AG04450 (cell line): ENCODE measurements around the gene MGRN1. TPM values are rescaled to one million over a fixed set of nuclear protein-coding genes. Genes with fewer than 3 reads are reported as not detected.

Experiments
- CTCF ChIA-PET: fragments of 300-600, 350-600 bp; formaldehyde crosslinking; extraction: SDS; loops from one replicate; lab custom pipeline; 2022; ENCODE audit warnings: antibody characterized with exemption, inconsistent platforms; lab: Charles Lee
- POLR2A ChIA-PET: fragments of 350-600 bp; formaldehyde crosslinking; extraction: SDS; loops from one replicate; lab custom pipeline; 2021; ENCODE audit warnings: antibody characterized with exemption, inconsistent platforms; lab: Yijun Ruan, JAX
- DNase-seq: peaks from one replicate; pipeline ENCODE4 v3.0.0-alpha.2; 2011; ENCODE audit warnings: low read depth, low spot score
- H3K27ac ChIP-seq: one replicate; pipeline ENCODE4 v1.5.1; 2012; ENCODE audit warnings: low read depth, low read length, control low read depth
- H3K27me3 ChIP-seq: one replicate; pipeline ENCODE4 v1.6.0; 2012; ENCODE audit warnings: low read length; ENCODE audit not compliant: control insufficient read depth, insufficient read depth
- H3K4me3 ChIP-seq: 2 replicates; pipeline ENCODE4 v1.5.1; 2011; ENCODE audit warnings: mild to moderate bottlenecking, low read depth, low read length, control low read depth
- H3K9me3 ChIP-seq: 2 replicates; pipeline ENCODE4 v1.5.1; 2012; ENCODE audit warnings: low read length; ENCODE audit not compliant: control insufficient read depth, insufficient read depth
- CTCF ChIP-seq: IDR thresholded peaks from 2 replicates; pipeline ENCODE4 v1.5.1; 2011; ENCODE audit warnings: low read depth, low read length, control low read depth, inconsistent platforms
- polyA plus RNA-seq: library from polyadenylated mRNA; depleted of rRNA; stranded (reverse); fragments of >200 nt; gene quantifications from 2 replicates; pipeline ENCODE4 v1.2.3, GENCODE V29; 2011

Gene MGRN1
- polyA plus RNA-seq, 1 experiment = 3.4 TPM

- Histone ChIP-seq H3K27ac (peak within 1 kb of the TSS; percentile 85), H3K27me3 (no peaks in the 10 kb centered on the region), H3K9me3 (peaks cover 9% of the 10 kb centered on the region; the same call in 1 of the 2 replicates), H3K4me3 (peak within 1 kb of the TSS; percentile 84)
- CTCF ChIA-PET = no interaction called here
- DNase-seq = peak; percentile 63
- no peak for TF ChIP-seq CTCF
- POLR2A ChIA-PET = interaction anchor here (0.9 kb wide), 1 partner anchor 66 kb away, joined by 3 read pairs; no protein-coding TSS in a partner anchor
These were observed 9.8 kb upstream of the MGRN1 start, which contains the start of gene UBALD1 for GRCh38 chr16:4614571-4615383. UBALD1 (minus strand) TSS chr16:4614888; CDS start chr16:4614797, 91 bp downstream.

DNA sequence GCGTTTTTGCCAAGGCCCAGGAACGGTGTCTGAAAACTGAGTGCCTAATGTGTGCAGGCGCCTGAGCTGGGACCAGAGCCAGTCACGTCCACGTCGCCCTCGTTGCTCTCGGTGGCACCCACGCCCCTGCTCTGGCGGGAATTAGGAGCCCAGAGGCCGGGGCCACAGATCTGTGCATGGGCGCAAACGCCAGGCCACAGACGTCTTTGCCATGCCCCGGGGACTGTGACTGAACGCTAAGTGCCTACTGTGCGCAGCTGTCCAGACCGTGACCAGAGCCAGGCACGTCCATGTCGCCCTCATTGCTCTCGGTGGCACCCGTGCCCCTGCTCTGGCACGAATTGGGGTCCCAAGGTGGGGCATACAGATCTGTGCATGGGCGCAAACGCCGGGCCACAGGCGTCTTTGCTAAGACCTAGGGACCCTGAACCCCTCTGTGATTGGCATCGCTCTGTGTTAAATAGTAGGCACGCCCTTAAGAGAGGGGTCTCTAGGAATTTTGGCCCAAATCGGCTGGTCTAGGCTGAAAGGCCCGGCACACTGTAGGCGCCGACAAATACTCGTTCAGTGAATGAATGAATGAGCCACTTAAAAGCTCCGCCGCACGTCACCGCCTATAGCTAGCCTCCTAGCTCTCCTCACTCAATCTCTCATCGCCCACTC lies 9.1 kb upstream of the MGRN1 start:
- ChIA-PET CTCF (interaction anchor here (0.7 kb wide), 2 partner anchors 110 to 125 kb away, joined by 3 to 4 read pairs; no protein-coding TSS in a partner anchor), POLR2A (interaction anchor here (0.7 to 1.3 kb wide), 4 partner anchors 9 to 654 kb away, joined by 3 to 6 read pairs (median 4); no protein-coding TSS in a partner anchor)
- H3K4me3 ChIP-seq = peak overlapping the region; percentile 53; the same call in 1 of the 2 replicates
- TF ChIP-seq CTCF = no peak
- no peak for DNase-seq
- H3K27me3 ChIP-seq = no peaks in the 10 kb centered on the region
- peaks cover 9% of the 10 kb centered on the region; the same call in 1 of the 2 replicates for H3K9me3 ChIP-seq
- peak overlapping the region; percentile 85 for H3K27ac ChIP-seq

DNA sequence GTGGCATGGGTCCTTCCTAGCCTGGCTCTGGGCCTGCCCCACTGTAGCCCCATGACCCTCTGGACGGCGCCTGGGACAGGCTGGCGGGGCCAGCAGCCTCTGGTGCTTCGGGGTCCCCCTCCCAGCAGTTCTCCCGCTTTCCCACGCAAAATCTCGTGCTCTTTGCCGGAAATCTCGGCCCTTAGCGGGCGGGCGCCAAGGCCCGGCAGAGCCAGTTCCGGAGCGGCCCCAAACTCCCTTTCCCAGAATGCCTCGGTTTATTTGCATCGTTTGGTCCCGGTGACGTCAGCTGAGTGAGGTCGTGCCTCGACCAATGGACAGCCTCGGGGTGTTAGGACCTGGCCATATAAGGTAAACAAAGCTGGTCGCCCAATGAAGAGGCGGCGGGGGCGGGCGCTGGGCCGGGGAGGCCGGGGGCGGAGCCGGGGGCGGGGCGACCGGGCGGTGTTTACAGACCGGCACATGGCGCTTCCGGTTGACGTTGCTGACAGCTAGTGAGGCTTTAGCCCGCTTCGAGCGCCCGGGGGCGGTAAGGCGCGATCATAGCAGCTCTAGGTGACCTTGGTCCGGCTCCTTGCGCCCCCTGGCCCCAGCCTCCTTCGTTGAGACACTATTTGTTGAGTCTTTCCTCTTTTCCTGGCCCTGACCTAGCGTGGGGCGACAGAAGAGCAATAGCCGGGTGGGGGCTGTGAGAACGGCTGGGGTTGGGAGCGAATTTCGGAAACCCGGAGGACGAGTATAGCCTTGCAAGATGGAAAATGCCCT lies 8.4 kb upstream of the MGRN1 start:
- H3K27me3 ChIP-seq = no peaks in the 10 kb centered on the region
- peak overlapping the region; percentile 68 for H3K4me3 ChIP-seq
- H3K27ac ChIP-seq = peak overlapping the region; percentile 97
- peak; percentile 39 for TF ChIP-seq CTCF
- CTCF ChIA-PET = interaction anchor here (0.7 kb wide), 2 partner anchors 110 to 126 kb away, joined by 3 to 4 read pairs; no protein-coding TSS in a partner anchor
- peaks cover 9% of the 10 kb centered on the region; the same call in 1 of the 2 replicates for H3K9me3 ChIP-seq
- DNase-seq = peak; percentile 99
- POLR2A ChIA-PET = interaction anchor here (0.7 to 1.3 kb wide), 7 partner anchors 8 to 655 kb away, joined by 3 to 6 read pairs (median 3); no protein-coding TSS in a partner anchor

DNA sequence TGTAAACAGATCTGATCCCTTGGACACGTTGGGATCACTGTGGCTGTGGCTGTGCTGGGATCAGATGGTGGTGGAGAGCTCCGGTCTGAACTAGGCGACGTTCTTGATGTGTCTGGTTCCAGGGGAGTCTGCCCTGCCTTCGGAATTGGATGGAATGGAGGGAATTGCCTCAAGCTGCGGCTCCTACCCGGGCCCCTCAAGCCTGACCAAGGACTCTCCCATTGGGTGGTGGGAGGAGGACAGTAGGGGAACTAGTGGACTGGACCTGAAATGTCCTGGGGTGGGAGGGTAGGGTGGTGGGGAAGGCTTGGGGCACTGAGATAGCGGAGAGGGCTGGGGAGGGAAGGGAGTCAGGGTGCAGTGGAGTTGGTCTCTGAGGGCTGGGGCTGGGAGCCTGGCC lies 6.7 kb upstream of the MGRN1 start:
- CTCF ChIA-PET = no interaction called here
- TF ChIP-seq CTCF = no peak
- Histone ChIP-seq H3K27me3 (no peaks in the 10 kb centered on the region), H3K4me3 (no peak overlapping the region), H3K9me3 (peaks cover 9% of the 10 kb centered on the region; the same call in 1 of the 2 replicates), H3K27ac (no peak overlapping the region)
- POLR2A ChIA-PET = interaction anchor here (0.7 kb wide), 1 partner anchor 17 kb away, joined by 3 read pairs; no protein-coding TSS in a partner anchor
- DNase-seq = no peak
